ENCODE results near the gene CRELD1. TPM values are rescaled to one million over a fixed set of nuclear protein-coding genes. Genes with fewer than 3 reads are reported as not detected.

CRELD1 gene
- total and polyA plus RNA-seq, 2 of the 13 experiments (the other 11 are each of a cell fraction or from before 2014, with no cell fraction given): 27.1 to 61.9 TPM

GRCh38 chr3:9903904-9904303 lies 29.7 kb upstream of the CRELD1 start (continued):
- no peak for TF ChIP-seq ARID3A (IDR thresholded peaks at IDR 0.05; ENCODE audit: low read depth, low read length)
- TF ChIP-seq SMARCC2 (IDR thresholded peaks at IDR 0.05): no peak
- no peak for TF ChIP-seq ZSCAN21 (CRISPR knock-in tag; IDR thresholded peaks at IDR 0.05; ENCODE audit: borderline replicate concordance)
- no peak for TF ChIP-seq MXD4 (CRISPR knock-in tag; IDR thresholded peaks at IDR 0.05)

DNA sequence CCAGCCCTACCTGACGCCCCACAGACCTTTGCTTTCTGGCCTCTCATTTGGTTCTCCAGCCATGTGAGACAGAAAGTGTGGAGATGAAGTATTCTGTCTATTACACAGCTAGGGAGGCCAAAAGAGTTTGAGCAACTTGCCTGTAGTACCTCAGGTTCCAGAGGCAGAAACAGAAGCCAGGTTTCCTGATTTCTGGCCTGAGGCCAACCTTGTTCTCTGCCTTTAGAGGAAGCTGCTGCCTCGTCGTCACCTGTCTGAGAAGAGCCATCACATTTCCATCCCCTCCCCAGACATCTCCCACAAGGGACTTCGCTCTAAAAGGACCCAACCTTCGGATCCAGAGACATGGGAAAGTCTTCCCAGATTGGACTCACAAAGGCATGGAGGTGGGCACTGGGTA lies 27.2 kb upstream of the CRELD1 start:
- POLR2A ChIA-PET: interaction anchor here (1.0 kb wide), 1 partner anchor 10 kb away, joined by 4 read pairs; the partner anchor contains the start of gene IL17RC
- CTCF ChIA-PET (ENCODE audit: low intra/inter-chr PET ratio, low total read pairs): no interaction called here
- TF ChIP-seq ZNF501 (CRISPR knock-in tag; IDR thresholded peaks at IDR 0.05) (no peak), SMARCC2 (IDR thresholded peaks at IDR 0.05) (no peak), NKX3-1 (CRISPR knock-in tag; IDR thresholded peaks at IDR 0.05) (no peak), TCF12 (IDR thresholded peaks at IDR 0.05) (no peak), TCF12 (CRISPR knock-in tag; IDR thresholded peaks at IDR 0.05) (no peak), ZNF737 (CRISPR knock-in tag; IDR thresholded peaks at IDR 0.05; ENCODE audit: borderline replicate concordance) (no peak), GRHL1 (CRISPR knock-in tag; conservative IDR thresholded peaks at IDR 0.05) (no peak), SNAPC4 (CRISPR knock-in tag; IDR thresholded peaks at IDR 0.05) (no peak), DNMT3B (CRISPR knock-in tag; conservative IDR thresholded peaks at IDR 0.05) (no peak), IRF2 (CRISPR knock-in tag; IDR thresholded peaks at IDR 0.05) (no peak), ELF3 (CRISPR knock-in tag; IDR thresholded peaks at IDR 0.05) (no peak), SNAPC2 (CRISPR knock-in tag; IDR thresholded peaks at IDR 0.05) (no peak)
- TF ChIP-seq, protein P1, sequence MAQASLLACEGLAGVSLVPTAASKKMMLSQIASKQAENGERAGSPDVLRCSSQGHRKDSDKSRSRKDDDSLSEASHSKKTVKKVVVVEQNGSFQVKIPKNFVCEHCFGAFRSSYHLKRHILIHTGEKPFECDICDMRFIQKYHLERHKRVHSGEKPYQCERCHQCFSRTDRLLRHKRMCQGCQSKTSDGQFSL (CRISPR knock-in tag; IDR thresholded peaks at IDR 0.05): no peak

More for the DNA sequence above, 27.2 kb upstream of the CRELD1 start:
- Histone ChIP-seq H3K4me3 (replicated peaks in 1 of 3; ENCODE audit: insufficient read depth in 1 of 3, low read depth in 2 of 3, low read length in 3 of 3) (no peak overlapping the region), H3K4me1 (ENCODE audit: insufficient read depth, low read length) (peaks cover 31% of the 10 kb centered on the region), H3K4me2 (ENCODE audit: low read depth, low read length) (no peak overlapping the region), H3K9ac (ENCODE audit: insufficient read depth, low read depth, low read length) (no peak overlapping the region), H3K79me2 (ENCODE audit: insufficient read depth, low read length) (peaks cover 15% of the 10 kb centered on the region), H3K36me3 (replicated peaks in 1 of 2; ENCODE audit: control insufficient read depth in 1 of 2, insufficient read depth in 2 of 2, low read length in 2 of 2) (peaks cover 15 to 30% of the 10 kb centered on the region in 2 experiments), H3K27ac (ENCODE audit: extremely low read length, insufficient read depth, low read length) (no peak overlapping the region), H3K9me3 (ENCODE audit: low read length) (no peaks in the 10 kb centered on the region), H2AFZ (ENCODE audit: low read length) (no peak overlapping the region), H4K20me1 (ENCODE audit: insufficient read depth, low read length) (no peaks in the 10 kb centered on the region), H3K27me3 (ENCODE audit: control insufficient read depth in 1 of 2, insufficient read depth in 2 of 2, low read length in 2 of 2) (no peaks in the 10 kb centered on the region; a peak in 1 of 5 replicates)
- in situ Hi-C loops (cut with HindIII; ENCODE audit: extremely low pct_ligation_motif_present, low pct_unique_long_range_greater_than_20kb) (no loop called here), intact Hi-C loops (cut with micrococcal nuclease; ENCODE audit: unreplicated experiment) (no loop called here)
- no peak for FAIRE-seq
- DNase-seq (ENCODE audit: low spot score): no peak
- ATAC-seq: no peak
- WGBS (ENCODE audit: low lambda C conversion rate): 97% methylated on average over 5 of the region's 5 CpGs
- no TSS peak for BruUV-seq (replicated peaks)
